ENCODE data around the gene ADGRA3.

DNA sequence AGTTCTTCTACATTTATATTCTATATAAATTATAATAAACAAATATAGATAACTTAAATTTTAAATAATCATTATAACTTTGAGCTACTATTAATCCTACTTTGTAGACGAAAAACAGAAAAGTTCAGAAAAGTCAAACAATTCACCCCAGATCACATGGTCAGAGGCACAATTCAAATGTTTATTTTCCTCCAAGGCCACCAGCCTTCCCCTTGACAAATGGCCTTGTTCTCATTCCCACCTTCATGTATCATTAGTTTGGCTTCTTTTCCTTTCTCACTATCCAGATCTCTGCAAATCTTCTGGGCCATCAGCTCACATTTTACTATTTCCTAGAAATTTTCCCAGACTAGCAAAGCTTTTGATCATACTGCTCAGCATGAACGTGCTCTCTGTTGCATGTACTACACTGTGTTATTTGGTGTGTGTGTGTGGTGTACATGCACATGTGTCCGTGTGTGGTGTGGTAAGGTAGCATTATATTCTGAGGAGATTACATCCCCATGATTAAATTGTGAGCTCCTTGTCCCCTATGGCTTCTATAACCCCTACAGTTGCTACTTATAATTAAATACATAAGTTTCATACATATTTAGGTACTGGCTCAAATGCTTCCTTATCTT, 61.5 kb downstream of the ADGRA3 start:
- TF ChIP-seq, protein P1, sequence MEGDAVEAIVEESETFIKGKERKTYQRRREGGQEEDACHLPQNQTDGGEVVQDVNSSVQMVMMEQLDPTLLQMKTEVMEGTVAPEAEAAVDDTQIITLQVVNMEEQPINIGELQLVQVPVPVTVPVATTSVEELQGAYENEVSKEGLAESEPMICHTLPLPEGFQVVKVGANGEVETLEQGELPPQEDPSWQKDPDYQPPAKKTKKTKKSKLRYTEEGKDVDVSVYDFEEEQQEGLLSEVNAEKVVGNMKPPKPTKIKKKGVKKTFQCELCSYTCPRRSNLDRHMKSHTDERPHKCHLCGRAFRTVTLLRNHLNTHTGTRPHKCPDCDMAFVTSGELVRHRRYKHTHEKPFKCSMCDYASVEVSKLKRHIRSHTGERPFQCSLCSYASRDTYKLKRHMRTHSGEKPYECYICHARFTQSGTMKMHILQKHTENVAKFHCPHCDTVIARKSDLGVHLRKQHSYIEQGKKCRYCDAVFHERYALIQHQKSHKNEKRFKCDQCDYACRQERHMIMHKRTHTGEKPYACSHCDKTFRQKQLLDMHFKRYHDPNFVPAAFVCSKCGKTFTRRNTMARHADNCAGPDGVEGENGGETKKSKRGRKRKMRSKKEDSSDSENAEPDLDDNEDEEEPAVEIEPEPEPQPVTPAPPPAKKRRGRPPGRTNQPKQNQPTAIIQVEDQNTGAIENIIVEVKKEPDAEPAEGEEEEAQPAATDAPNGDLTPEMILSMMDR (conservative IDR thresholded peaks at IDR 0.05; ENCODE audit: low read length): no peak
- TF ChIP-seq EZH2phosphoT487 (IDR thresholded peaks at IDR 0.05; ENCODE audit: borderline replicate concordance, low read depth, low read length): no peak

Measured in OCI-LY7 (cell line).